NCI-H2227 (cell line): Measurements from ENCODE around the gene SESN3.
"Not testable (repeated sequence)": the region's sequence is repeated elsewhere in the genome, so short reads cannot be mapped to it uniquely, and the experiment has no call there.

Experiments
- DNase-seq: peaks from one replicate; lab custom pipeline; 2025; ENCODE audit not compliant: unreplicated experiment; lab: John Stamatoyannopoulos, UW

Gene SESN3, protein sequence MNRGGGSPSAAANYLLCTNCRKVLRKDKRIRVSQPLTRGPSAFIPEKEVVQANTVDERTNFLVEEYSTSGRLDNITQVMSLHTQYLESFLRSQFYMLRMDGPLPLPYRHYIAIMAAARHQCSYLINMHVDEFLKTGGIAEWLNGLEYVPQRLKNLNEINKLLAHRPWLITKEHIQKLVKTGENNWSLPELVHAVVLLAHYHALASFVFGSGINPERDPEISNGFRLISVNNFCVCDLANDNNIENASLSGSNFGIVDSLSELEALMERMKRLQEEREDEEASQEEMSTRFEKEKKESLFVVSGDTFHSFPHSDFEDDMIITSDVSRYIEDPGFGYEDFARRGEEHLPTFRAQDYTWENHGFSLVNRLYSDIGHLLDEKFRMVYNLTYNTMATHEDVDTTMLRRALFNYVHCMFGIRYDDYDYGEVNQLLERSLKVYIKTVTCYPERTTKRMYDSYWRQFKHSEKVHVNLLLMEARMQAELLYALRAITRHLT

DNA sequence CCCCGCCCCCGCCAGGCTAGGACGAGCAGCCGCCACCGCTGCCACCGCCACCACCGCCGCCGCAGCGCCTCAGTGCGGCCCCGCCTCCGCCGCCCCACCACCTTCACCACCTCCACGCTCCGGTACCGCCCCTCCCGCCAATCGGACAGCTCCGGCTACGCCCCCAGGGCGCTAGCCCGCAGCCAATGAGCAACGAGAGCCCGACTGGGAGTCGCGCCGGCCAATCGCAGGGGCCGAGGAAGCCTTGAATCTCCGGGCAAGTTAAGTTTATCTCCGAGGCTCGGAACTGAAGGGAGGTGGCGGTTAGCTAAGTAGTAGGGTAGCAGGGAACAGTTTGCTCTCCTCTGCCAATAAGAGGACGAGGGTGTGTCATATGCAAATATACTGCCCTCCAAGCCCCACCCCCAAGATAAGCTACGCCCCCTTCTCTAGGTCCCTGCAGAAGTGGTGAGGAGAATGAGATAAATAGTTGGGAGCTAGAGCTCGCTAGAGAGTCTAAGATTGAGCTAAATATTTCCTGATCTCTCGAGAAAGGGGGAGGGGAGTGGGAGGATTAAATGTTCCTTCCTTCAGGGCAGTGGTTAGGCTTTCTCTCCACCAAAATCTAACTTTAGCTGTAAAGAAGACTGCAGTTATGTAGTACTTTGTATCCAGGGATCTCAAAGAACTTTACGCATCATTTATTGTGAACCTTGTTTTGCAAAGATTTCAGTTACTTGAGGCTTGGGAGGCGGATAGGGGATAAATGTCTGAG, at the start of gene SESN3:
Gene SESN3, minus strand, starts transcription at position 76 of the 754 bp plus-strand sequence. CDS start 342 bp downstream, outside the sequence.
- peak; percentile 97 for DNase-seq

DNA sequence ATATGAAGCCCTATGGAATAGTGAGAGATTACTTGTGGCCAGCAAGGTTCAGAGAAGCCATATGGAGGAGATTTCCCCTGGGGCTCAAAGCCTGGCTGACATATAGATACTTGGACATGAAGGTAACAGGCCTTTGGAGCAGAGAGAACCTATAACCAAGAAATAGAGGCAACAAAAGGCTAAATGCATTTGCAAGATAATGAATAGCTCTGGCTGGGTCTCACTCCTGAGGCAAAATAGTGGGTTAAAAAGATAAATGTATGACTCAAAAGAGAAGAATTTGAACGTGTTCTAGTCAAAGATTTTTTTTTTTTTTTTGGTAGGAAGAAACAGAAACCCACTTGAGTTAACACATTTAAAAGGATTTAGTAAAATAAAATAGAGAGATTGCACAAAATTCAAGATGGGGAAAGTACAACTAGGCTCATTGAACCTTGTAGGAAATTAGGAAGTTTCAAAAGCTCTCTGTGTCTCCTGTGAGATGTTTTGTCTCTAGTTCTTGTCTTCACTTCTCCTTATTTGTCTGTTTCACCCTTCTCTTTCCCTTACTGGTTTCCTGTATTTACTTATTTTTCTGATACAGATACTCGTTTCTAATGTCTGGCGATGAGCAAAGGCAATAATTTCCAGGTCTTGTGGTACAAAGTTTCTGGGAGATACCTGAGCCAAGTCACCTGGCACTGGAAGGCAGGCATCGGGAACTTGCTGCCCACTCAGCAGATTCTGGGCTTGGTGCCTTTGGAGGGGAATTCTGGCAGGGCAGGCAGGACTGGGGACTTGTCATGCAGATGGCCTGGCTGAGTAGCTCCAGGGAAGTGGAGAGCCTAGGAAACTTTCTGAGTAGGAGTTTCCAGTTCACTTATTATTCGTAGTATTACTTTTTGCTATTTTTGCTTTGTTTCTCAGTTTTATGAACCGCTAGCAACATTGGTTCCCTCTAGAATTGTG, 49.2 kb upstream of the SESN3 start:
- no peak for DNase-seq

DNA sequence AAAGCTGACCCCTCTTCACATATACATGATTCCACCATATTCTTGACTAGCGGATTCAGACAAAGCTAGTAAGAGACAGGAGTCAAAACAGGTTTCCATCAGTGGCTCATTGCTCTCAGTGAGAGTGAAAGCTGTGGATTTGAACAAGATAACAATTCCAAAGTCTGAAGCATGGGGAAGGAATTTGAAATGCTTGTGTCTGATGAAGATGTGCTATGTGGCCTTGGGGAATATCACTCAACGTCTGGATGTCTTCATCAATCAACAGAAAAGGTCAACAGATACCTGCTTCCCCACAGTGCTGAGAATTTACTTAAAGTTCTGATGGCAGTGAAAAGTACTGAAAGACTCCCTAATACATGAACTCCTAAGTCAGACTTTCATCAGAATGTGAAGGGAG, 46.9 kb upstream of the SESN3 start:
- DNase-seq, result no peak

DNA sequence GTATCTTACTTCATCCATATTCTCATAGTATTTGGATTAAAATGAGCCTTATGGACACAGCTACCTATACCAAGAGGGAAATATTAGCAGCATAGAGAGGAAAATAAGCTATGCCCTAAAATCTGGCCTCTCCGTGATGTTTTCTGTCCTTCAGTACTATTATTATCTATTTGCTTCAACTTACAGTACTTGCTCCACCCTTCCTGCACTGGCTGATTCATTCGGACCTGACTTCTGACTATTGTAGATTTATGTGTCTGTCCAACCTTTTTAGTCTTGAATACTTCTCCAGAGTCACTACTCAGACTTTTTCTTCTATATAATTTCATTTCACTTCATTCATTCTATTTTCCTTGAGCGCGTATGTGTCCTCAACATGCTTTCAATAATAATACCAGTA, 45.1 kb upstream of the SESN3 start:
- no peak for DNase-seq

DNA sequence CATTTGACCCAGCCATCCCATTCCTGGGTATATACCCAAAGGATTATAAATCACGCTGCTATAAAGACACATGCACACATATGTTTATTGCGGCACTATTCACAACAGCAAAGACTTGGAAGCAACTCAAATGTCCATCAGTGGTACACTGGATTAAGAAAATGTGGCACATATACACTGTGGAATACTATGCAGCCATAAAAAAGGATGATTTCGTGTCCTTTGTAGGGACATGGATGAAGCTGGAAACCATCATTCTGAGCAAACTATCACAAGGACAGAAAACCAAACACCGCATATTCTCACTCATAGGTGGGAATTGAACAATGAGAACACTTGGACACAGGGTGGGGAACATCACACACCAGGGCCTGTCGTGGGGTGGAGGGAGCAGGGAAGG, 42.6 kb upstream of the SESN3 start:
- DNase-seq, result not testable (repeated sequence)

DNA sequence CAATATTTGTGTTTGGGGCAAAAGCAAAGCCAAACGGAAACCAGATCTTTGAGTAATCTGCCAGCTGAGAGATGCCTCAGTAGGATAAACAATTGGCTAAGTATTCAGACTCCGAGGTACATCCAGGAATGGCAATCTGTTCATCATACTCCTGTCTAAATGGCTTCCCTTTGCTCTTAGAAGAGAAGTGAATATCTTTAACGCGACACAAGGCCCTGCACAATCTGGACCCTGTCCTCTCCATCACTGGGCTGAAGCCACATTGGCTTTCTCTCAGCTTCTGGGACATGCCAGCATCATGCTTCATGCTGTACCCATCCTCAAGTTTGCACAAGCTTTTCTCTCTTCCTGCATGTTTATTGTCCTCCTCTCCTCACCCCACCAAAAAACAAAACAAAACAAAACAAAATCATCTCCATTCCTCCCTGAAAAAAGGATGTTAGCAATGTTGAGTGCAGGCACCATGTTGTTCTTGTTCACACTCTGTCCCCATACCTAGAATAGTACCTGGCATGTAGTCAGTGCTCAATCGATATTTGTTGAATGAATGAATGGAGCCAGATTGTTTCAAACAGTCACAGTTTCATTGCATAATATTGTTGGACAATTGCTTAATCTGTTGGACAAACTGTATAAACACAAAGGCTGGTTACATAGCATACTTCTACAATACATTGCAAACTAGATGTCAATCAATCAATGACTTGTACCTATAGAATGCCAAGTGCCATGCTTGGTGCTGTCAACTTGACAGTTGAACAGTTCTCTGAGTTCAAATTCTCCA, 38.2 kb upstream of the SESN3 start:
- no peak for DNase-seq

DNA sequence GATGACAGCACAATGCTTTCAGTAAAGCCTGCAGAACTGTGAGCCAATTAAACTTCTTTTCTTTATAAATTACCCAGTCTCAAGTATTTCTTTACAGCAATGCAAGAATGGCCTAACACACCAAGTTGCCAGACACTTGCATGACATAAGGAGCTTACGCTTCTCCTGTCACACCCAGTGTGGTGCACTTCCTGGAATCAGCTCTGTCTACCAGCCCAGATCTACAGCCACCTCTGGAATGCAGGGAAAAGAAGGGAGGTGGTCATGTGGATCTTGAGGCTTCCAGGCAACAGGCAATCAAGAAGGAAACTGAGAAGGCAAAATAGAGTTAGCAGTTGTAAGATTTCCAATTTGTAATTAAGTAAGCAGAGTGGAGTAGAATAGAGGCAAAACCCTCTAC, 37.4 kb upstream of the SESN3 start:
- DNase-seq, result no peak

DNA sequence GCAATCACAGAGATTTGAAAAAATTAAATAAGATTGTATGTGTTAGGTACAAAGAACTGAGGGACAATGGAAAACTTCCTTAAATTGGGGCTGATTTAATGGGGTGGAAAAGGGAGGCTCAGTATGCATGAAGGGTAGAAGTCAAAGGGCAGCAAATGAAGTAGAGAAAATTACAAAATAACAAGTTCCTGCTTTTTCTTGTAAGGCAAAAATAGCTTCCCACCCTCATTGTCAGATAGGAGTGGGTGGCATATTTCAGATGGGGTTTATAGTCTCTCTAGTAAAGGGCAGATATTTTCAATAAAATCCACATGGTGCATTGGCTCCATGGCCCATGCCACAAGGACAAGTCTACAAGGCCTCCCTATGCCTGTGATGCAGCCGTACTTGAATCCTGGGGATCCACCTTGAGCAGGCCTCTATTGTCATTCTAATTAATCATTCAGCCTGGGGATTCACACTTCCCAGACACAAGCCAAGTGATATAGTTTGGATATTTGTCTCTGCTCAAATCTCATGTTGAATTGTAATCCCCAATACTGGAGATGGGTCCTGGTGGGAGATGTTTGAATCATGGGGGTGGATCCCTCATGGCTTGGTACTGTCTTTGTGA, 36.7 kb upstream of the SESN3 start:
- no peak for DNase-seq

DNA sequence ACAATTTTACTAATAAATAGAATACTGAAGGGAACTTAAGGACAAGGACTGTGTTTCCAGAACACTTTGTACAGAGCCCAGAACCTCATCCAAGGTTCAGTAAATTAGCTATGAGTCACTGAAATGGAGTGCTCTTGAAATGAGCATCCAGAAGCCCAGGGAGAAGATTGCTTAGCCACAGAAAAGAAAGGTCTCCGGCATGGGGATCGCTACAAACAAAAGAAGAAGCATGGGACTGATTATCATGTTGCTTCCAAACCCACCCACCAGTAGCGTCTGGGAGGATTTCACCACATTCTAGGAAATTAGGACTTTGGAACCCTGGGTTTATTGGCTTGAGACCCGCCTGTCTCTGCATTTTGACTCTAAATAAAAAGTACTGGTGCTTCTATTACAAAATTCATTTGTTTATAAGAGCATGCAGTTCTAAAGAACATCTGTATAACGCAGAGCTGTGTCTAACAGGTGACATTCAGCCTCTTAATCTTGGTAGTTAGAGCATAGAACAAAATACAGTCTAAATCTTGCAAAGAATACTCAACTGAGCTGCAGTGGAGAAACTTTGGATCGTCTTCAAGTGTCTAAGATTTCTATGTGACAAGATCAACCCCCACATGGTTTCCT, 35.9 kb upstream of the SESN3 start:
- no peak for DNase-seq

DNA sequence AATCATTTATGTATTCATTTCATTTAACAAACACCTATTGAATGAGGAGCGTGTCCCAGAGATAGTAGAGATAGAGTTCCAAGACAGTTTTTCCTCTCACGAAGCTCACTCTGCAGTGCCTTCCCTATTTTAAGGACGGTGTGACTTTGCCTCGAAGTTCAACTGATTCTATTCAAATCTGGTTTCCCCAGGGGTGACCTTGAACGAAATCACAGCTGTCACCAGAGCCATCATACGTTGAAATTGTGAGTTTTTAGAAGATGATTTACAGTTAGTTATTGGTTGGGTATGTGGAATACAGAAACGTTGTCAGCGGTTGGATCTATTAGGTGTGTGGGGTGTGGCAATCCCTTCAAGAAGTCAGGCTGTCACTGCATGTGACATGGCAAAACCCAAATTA, 33.9 kb upstream of the SESN3 start:
- DNase-seq, result no peak

DNA sequence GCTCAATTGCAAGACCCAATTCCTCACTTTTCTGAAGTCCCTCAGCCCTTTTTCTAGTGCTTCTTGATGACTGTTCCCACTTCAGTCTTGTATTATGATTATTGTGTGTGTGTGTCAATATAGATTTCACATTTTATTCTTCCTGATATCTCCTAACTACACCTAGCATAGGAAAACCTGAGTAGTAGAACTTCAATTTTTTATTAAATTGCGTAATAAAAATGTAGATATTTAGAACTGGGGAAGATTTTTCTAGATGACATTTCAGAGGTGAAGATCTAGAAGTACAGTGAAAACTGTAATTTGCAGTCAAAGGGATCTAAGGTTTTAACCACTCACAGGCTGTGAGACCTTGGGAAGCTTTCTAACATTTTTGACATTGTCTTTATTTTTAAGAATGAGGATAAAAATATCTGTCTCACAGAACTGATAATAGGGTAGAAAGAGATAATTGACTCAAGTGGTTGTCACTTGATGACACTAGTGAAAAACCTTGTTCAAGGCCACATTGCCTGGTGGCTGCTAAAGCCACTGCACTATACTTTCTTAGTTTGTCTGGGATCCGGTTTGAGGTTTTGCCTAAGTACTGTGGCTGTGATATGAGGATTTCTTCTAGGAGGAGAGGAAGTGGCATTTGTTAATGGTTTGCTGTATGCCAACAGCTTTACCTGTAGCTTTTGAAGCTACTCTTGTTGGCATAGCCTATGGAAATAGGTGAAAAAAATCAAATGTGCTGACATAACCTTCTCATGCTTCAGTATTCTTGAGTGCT, 32.2 kb upstream of the SESN3 start:
- DNase-seq, result no peak

DNA sequence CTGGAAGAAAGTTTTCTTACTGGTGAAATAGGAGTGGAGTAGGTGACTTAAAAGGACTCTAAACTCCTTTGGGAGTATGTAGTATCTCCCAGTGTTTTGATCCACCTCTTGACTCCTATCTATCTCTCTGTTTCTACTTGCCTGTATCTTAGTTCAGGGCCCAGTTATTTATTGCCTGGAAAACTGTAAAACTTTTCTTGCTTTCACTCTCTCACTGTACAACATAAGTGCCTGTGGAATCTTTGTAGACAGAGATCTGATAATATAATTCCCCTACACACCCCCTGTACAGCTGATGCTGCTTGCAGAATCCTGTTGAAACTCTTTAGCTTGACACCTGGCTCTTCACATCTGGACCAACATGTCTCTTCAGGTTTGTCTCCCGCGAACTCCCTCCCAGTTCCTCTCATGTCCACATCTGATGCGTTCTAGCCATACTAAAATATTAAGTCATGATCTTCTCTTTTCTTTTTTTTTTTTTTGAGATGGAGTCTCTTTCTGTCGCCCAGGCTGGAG, 26.5 kb upstream of the SESN3 start:
- no peak for DNase-seq

DNA sequence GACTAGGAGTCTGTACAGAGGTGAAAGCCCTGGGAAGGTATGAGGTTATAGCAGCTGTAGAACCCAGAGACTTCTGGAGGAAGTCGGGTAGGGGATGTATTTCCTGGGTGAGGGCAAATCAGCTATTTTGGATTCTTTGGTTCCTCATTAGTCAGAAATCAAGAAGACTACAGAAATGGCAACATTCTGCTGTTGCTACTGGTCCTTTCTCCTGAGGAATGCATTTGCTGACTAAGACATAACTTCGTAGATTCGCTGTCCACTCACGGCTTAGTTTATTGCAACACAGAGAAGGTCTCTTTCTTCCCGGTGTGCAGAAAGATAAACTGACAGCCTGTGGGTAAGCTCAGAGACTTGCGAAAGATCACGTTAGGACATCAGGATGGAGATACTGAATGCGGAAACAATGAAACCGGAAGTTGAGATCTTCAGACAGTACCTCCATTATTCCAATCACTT, 25.3 kb upstream of the SESN3 start:
- DNase-seq, result no peak

DNA sequence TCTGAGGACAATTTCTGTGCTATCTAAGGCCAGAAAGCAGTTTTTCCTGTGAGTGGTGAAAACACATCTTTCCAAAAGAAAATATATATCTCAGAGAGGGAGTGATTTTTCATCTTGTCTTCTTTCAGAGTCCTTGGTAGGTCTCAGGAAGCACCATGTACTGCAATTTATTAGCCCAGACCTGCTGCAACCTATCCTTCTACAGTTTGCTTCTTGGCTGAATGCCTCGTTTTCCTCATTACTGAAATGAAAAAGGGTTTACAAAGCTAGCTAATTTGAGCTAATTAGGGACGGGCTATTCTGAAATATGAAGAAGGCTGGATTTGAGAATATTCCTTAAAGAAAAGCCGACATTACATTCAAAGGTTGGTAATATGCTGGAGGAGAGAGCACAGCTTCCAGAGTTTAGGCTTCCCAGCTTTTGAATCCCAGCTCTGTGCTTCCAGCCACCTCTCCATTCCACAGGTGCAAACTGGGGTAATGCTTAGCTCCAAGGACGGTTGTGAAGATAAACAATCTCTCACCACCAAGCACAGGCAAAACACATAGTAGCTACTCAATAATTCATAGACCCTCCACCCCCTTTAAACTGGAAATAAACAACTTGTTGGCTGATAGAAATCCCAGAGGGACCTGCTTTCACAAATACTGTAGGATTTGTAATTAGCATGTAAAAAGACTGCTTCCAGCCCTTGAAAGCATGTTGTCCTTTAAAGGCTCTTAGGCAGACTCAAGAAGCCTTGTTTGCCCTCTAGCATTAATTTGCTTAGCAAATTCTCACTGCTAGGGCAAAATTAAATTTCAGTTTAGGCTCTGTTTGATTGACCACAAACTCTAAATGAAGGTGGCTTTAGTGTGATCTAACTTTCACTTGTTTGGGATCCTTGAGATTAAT, 24.5 kb upstream of the SESN3 start:
- no peak for DNase-seq

DNA sequence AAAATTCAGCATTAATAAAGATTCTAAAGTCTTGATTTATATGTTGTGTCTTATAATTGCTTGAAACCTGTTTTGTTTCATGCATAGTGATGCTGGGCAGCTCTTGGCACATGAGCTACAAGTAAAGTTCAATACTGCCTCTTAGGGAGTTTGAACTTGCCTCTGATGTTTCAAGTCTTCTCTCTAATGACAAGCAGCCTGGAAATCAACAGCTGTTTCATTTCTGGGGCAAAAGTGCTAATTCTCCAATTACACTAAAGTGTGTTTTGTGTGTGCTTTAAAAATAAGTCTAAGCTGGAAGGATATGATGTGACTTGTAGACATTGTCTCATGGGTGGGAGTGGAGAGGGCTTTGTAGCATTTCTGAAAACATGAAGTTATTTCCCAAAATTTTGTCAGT, 23.7 kb upstream of the SESN3 start:
- DNase-seq, result no peak

DNA sequence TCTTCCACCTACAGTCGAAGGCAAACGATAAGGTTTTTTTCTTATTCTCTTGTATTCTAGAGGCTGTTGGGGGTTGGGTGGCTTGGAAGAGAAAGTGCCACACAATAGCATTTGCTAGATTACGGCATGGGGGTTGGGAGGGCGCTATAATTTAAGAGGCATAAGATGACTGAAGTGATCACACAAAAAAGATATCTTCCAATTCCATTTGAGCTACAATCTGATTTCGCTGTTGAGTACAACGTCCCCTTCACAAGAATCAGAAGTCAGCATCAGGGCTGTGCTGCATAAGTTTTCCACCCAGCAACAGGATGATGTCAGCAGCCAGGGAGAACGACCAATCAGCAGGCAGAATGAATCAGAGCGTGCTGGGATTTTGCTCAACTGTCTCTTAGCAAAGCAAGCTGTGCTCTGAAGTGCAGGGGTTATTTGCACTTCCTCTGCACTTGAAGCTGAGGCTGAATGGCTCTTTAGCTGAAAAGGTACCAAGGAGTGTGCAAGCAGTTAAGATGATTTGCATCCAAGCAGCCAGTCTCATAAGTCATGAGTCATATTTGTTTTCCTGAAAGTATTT, 23.2 kb upstream of the SESN3 start:
- DNase-seq, result peak; percentile 77

DNA sequence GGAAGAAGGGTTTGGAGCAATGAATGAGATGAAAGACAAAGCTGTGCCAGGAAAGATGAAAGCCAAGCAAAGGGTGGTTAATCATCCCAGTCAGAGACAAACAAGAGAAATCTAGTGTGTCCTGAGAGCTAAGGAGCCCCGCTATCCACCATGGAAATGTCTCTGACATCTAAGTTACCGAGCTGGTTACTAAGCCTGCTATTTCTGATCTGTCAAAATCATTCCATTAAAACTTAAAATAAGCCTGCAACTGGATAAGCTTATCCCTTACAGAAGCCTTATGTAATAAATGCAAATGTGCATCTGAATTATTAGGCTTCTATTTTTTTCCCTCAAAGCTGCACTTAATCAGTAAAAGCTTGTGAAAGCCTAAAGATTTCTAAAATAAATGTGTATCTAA, 22.1 kb upstream of the SESN3 start:
- DNase-seq, result no peak
